NB4 (cell line): ENCODE data around the gene POLG2.

ENCODE experiments used
- DNase-seq: peaks from one replicate; pipeline ENCODE4 v3.0.0; 2010; ENCODE audit warnings: low read depth
- H3K4me3 ChIP-seq: one replicate; pipeline ENCODE4 v1.5.1; 2011; ENCODE audit warnings: mild to moderate bottlenecking, low read depth, low read length, moderate library complexity
- MYC ChIP-seq: IDR thresholded peaks from 2 replicates; pipeline ENCODE4 v1.6.1; 2011; ENCODE audit warnings: low read depth, low read length
- POLR2A ChIP-seq: IDR thresholded peaks from 2 replicates; pipeline ENCODE4 v1.6.1; 2011; ENCODE audit warnings: mild to moderate bottlenecking; ENCODE audit not compliant: insufficient read length; ENCODE audit errors: extremely low read depth
- TF ChIP-seq, protein P1 (sequence below): IDR thresholded peaks from one replicate; pipeline ENCODE4 v1.5.1; 2012; ENCODE audit warnings: low read depth, low read length
- TF ChIP-seq, protein P2 (sequence below): IDR thresholded peaks from 2 replicates; pipeline ENCODE4 v1.6.1; 2011; ENCODE audit warnings: low read depth, low read length

Gene POLG2

DNA sequence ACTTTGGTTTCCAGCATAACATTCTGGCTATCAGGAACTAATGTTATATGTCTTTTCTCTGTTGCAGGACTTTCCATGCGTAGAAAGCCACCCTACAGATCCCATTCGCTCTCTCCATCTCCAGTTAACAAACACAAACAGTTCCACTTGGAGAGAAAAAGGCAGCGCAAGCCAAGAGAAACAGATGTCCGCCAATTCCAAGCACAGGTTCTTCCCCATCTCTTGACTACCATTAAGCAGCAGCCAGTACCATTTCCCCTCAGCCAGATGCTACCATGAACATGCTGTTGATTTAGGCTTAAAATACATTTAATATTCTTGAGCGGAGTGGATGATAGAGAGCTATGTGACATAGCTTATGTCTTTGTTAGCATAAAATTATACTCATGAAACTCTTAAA is 32.4 kb upstream of the POLG2 start:
- H3K4me3 ChIP-seq: no peak overlapping the region
- no peak for TF ChIP-seq POLR2A
- TF ChIP-seq MYC: no peak
- TF ChIP-seq, protein P1, sequence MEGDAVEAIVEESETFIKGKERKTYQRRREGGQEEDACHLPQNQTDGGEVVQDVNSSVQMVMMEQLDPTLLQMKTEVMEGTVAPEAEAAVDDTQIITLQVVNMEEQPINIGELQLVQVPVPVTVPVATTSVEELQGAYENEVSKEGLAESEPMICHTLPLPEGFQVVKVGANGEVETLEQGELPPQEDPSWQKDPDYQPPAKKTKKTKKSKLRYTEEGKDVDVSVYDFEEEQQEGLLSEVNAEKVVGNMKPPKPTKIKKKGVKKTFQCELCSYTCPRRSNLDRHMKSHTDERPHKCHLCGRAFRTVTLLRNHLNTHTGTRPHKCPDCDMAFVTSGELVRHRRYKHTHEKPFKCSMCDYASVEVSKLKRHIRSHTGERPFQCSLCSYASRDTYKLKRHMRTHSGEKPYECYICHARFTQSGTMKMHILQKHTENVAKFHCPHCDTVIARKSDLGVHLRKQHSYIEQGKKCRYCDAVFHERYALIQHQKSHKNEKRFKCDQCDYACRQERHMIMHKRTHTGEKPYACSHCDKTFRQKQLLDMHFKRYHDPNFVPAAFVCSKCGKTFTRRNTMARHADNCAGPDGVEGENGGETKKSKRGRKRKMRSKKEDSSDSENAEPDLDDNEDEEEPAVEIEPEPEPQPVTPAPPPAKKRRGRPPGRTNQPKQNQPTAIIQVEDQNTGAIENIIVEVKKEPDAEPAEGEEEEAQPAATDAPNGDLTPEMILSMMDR: no peak
- TF ChIP-seq, protein P2, sequence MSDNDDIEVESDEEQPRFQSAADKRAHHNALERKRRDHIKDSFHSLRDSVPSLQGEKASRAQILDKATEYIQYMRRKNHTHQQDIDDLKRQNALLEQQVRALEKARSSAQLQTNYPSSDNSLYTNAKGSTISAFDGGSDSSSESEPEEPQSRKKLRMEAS: no peak

DNA sequence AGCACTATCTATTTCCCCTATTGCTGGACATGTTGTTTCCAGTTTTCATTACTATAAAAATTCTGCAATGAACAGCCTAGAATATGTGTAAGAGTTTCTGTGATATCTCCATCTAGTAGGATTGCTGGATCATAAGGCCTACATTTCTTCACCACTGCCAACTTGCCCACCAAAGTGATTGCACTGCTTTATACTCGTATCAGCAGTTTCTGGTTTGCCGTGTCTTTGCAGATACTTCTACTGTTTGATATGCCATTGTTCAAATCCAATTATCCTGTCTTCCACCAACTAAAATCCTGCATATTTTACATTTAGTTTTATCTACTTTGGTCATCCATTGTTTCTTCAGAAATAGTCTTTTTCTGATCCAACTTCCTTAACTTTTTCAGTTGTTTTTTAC is 31.1 kb upstream of the POLG2 start:
- TF ChIP-seq POLR2A (no peak), MYC (no peak)
- TF ChIP-seq, protein P1: no peak
- TF ChIP-seq, protein P2: no peak
- DNase-seq: no peak
- H3K4me3 ChIP-seq: no peak overlapping the region

More for the DNA sequence above, 32.4 kb upstream of the POLG2 start:
- no peak for DNase-seq

DNA sequence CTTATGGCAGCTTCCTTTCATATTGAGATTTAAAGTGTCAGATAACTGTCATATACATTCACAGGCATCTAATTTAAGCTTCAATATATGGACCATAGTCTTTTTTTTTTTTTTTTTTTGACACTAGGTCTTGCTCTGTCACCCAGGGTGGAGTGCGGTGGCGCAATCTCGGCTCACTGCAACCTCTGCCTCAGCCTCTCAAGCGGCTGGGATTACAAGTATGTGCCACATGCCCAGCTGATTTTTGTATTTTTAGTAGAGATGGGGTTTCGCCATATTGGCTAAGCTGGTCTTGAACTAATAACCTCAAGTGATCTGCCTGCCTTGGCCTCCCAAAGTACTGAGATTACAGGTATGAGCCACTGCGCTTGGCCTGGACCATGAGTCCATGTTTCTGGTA is 23.5 kb upstream of the POLG2 start:
- H3K4me3 ChIP-seq: no peak overlapping the region
- no peak for DNase-seq
- TF ChIP-seq MYC: no peak
- TF ChIP-seq, protein P1: no peak
- TF ChIP-seq POLR2A: no peak
- TF ChIP-seq, protein P2: no peak

DNA sequence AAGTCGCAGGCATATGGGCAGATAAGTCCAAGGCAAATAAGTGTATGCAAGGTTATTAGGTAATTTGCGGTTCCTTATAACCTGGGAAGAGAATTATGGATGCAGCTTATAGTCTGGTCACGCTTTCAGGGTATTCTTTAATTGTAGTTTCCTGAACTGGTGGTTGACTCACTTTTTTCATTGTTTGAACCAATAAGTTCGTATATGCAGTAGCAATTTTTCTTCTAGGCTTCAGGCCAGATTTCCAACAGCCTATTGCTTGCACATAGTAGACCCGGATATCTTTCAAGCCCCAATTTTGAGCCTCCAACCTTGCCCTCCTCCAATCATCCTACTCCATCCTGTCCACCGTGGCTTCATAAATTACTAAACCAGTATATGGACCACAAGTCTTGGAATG is 22.7 kb upstream of the POLG2 start:
- TF ChIP-seq, protein P1: no peak
- TF ChIP-seq MYC: no peak
- TF ChIP-seq, protein P2: no peak
- no peak for TF ChIP-seq POLR2A
- DNase-seq: no peak

DNA sequence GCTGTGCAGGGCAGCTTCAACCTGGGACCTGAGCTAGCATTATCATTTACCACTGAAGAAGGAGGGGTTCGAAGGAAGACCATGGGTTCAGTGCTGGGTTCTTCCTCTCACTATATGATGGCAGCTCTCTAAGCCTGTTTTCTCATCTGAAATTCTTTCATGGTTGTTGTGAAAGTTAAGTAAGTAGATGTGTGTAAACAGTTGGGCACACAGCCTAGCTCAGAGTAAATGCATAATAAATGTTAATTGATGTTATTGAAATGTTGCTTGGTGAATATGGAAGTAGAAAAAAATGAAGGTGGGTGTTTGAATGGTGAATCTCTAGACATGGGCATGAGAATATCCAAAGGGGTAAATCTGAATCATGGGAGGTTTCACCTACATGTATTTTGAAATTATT is 19.0 kb upstream of the POLG2 start:
- H3K4me3 ChIP-seq: no peak overlapping the region
- DNase-seq: no peak
- no peak for TF ChIP-seq POLR2A
- TF ChIP-seq, protein P1: no peak
- no peak for TF ChIP-seq MYC
- TF ChIP-seq, protein P2: no peak

More for the DNA sequence above, 22.7 kb upstream of the POLG2 start:
- no peak overlapping the region for H3K4me3 ChIP-seq
